ENCODE measurements around the gene GIPC2.
"Not testable (repeated sequence)": the region's sequence is repeated elsewhere in the genome, so short reads cannot be mapped to it uniquely, and the experiment has no call there.

DNA sequence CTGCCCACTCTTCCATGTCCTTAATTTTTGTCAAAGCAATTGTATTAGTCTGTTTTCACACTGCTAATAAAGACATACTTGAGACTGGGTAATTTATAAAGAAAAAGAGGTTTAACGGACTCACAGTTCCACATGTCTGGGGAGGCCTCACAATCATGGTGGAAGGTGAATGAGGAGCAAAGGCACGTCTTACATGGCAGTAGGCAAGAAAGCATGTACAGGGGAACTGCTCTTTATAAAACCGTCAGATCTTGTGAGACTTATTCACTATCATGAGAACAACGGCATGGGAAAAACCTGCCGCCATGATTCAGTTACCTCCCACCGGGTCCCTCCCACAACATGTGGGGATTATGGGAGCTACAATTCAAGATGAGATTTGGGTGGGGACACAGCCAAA lies 74.7 kb downstream of the GIPC2 start:
- not testable (repeated sequence) for TF ChIP-seq POLR2AphosphoS5 (IDR thresholded peaks at IDR 0.05); EP300 (IDR thresholded peaks at IDR 0.05; ENCODE audit: low read depth)
- TF ChIP-seq, protein P1, sequence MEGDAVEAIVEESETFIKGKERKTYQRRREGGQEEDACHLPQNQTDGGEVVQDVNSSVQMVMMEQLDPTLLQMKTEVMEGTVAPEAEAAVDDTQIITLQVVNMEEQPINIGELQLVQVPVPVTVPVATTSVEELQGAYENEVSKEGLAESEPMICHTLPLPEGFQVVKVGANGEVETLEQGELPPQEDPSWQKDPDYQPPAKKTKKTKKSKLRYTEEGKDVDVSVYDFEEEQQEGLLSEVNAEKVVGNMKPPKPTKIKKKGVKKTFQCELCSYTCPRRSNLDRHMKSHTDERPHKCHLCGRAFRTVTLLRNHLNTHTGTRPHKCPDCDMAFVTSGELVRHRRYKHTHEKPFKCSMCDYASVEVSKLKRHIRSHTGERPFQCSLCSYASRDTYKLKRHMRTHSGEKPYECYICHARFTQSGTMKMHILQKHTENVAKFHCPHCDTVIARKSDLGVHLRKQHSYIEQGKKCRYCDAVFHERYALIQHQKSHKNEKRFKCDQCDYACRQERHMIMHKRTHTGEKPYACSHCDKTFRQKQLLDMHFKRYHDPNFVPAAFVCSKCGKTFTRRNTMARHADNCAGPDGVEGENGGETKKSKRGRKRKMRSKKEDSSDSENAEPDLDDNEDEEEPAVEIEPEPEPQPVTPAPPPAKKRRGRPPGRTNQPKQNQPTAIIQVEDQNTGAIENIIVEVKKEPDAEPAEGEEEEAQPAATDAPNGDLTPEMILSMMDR (IDR thresholded peaks at IDR 0.05): not testable (repeated sequence)
